A549 (cell line): ENCODE data around the gene UBE2E2.

Experiments
- CHD2 ChIP-seq: fragments of 150-350 bp; IDR thresholded peaks from 2 replicates; pipeline ENCODE4 v1.6.1; 2014; ENCODE audit warnings: low read length; ENCODE audit not compliant: partially characterized antibody
- MYC ChIP-seq: IDR thresholded peaks from 2 replicates; pipeline ENCODE4 v1.6.1; 2012; ENCODE audit warnings: mild to moderate bottlenecking, inconsistent platforms, low read length, improper control_type of control experiment, borderline replicate concordance
- NFE2L2 ChIP-seq: fragments of 150-350 bp; conservative IDR thresholded peaks from 2 replicates; pipeline ENCODE4 v1.6.1; 2014; ENCODE audit warnings: low read length
- POLR2A ChIP-seq: IDR thresholded peaks from 2 replicates; pipeline ENCODE4 v1.6.1; 2012; ENCODE audit warnings: mild to moderate bottlenecking, low read length
- RAD21 ChIP-seq, 2 experiments: fragments of >200 bp in 1 of 2; sonication (Bioruptor Twin) in 1 of 2; formaldehyde crosslinking in 1 of 2; IDR thresholded peaks in 1 of 2; conservative IDR thresholded peaks in 1 of 2; 2 replicates in 1 of 2; 3 replicates in 1 of 2; pipeline ENCODE4 v1.6.1; 2012 to 2018; ENCODE audit warnings: inconsistent platforms in 1 of 2
- RFX5 ChIP-seq: fragments of 450-650 bp; IDR thresholded peaks from 2 replicates; pipeline ENCODE4 v1.7.1; 2014; ENCODE audit warnings: antibody characterized with exemption, mild to moderate bottlenecking, moderate library complexity
- TP53 ChIP-seq: fragments of 250-450 bp; sonication (Bioruptor Pico); IDR thresholded peaks from 2 replicates; pipeline ENCODE4 v1.5.0; 2021; ENCODE audit warnings: mild to moderate bottlenecking, moderate library complexity
- TF ChIP-seq, protein P1 (sequence below): fragments of >200 bp; sonication (Bioruptor Twin); formaldehyde crosslinking; IDR thresholded peaks from 3 replicates; pipeline ENCODE4 v1.5.1; 2016
- TF ChIP-seq, protein P2 (sequence below): fragments of 200-600 bp; sonication (generic); IDR thresholded peaks from 2 replicates; pipeline ENCODE4 v1.6.1; 2016; ENCODE audit warnings: antibody characterized with exemption, mild to moderate bottlenecking, moderate library complexity

DNA sequence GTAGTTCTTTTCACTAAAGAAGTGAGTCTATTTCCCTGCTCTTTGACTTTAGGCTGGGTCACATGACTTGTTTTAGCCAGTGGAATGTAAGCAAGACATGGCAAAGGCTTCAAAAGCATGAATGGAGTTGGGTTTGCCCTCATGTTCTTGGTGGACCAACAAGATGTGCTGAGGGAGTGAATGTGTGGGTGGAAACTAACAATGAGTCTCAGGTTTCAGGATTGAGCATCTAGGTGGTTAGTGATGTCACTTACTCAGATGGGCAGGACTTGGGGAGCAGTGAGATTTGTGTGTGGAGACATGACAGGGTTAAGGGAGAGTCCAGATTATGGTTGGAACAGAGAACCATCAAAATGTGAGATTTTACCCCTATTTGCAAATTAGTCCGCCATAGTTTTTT, 421.2 kb downstream of the UBE2E2 start:
- TF ChIP-seq RFX5 (no peak), POLR2A (no peak), MYC (no peak), TP53 (CRISPR knock-in tag) (no peak), NFE2L2 (no peak), CHD2 (no peak), RAD21 (conservative IDR thresholded peaks at IDR 0.05 in 1 of 2, IDR thresholded peaks at IDR 0.05 in 1 of 2) (no peak)
- TF ChIP-seq, protein P1, sequence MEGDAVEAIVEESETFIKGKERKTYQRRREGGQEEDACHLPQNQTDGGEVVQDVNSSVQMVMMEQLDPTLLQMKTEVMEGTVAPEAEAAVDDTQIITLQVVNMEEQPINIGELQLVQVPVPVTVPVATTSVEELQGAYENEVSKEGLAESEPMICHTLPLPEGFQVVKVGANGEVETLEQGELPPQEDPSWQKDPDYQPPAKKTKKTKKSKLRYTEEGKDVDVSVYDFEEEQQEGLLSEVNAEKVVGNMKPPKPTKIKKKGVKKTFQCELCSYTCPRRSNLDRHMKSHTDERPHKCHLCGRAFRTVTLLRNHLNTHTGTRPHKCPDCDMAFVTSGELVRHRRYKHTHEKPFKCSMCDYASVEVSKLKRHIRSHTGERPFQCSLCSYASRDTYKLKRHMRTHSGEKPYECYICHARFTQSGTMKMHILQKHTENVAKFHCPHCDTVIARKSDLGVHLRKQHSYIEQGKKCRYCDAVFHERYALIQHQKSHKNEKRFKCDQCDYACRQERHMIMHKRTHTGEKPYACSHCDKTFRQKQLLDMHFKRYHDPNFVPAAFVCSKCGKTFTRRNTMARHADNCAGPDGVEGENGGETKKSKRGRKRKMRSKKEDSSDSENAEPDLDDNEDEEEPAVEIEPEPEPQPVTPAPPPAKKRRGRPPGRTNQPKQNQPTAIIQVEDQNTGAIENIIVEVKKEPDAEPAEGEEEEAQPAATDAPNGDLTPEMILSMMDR: no peak
- TF ChIP-seq, protein P2, sequence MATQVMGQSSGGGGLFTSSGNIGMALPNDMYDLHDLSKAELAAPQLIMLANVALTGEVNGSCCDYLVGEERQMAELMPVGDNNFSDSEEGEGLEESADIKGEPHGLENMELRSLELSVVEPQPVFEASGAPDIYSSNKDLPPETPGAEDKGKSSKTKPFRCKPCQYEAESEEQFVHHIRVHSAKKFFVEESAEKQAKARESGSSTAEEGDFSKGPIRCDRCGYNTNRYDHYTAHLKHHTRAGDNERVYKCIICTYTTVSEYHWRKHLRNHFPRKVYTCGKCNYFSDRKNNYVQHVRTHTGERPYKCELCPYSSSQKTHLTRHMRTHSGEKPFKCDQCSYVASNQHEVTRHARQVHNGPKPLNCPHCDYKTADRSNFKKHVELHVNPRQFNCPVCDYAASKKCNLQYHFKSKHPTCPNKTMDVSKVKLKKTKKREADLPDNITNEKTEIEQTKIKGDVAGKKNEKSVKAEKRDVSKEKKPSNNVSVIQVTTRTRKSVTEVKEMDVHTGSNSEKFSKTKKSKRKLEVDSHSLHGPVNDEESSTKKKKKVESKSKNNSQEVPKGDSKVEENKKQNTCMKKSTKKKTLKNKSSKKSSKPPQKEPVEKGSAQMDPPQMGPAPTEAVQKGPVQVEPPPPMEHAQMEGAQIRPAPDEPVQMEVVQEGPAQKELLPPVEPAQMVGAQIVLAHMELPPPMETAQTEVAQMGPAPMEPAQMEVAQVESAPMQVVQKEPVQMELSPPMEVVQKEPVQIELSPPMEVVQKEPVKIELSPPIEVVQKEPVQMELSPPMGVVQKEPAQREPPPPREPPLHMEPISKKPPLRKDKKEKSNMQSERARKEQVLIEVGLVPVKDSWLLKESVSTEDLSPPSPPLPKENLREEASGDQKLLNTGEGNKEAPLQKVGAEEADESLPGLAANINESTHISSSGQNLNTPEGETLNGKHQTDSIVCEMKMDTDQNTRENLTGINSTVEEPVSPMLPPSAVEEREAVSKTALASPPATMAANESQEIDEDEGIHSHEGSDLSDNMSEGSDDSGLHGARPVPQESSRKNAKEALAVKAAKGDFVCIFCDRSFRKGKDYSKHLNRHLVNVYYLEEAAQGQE: no peak
